Measurements from ENCODE around the gene ALG2. TPM values are rescaled to one million over a fixed set of nuclear protein-coding genes. Genes with fewer than 3 reads are reported as not detected.

The ALG2 gene
- total and polyA plus RNA-seq, 2 of the 13 experiments (the other 11 are each of a cell fraction or from before 2014, with no cell fraction given), result 46.2 to 49.0 TPM

GRCh38 chr9:99264070-99264680, 42.4 kb upstream of the ALG2 start (continued):
- no peak for TF ChIP-seq ZBTB4 (CRISPR knock-in tag; IDR thresholded peaks at IDR 0.05; ENCODE audit: borderline replicate concordance)

GRCh38 chr9:99262949-99263418, 41.2 kb upstream of the ALG2 start:
- Histone ChIP-seq H3K4me2 (ENCODE audit: low read depth, low read length) (no peak overlapping the region), H3K36me3 (replicated peaks in 1 of 2; ENCODE audit: control insufficient read depth in 1 of 2, insufficient read depth in 2 of 2, low read length in 2 of 2) (no peaks in the 10 kb centered on the region), H3K27me3 (ENCODE audit: control insufficient read depth in 1 of 2, insufficient read depth in 2 of 2, low read length in 2 of 2) (peaks cover 0 to 3% of the 10 kb centered on the region in 2 experiments; a peak in 1 of 5 replicates), H4K20me1 (ENCODE audit: insufficient read depth, low read length) (no peaks in the 10 kb centered on the region), H3K9me3 (ENCODE audit: low read length) (no peaks in the 10 kb centered on the region), H3K4me1 (ENCODE audit: insufficient read depth, low read length) (peaks cover 21% of the 10 kb centered on the region), H2AFZ (ENCODE audit: low read length) (no peak overlapping the region), H3K27ac (ENCODE audit: extremely low read length, insufficient read depth, low read length) (no peak overlapping the region), H3K9ac (ENCODE audit: insufficient read depth, low read depth, low read length) (no peak overlapping the region), H3K79me2 (ENCODE audit: insufficient read depth, low read length) (no peaks in the 10 kb centered on the region), H3K4me3 (replicated peaks in 1 of 3; ENCODE audit: insufficient read depth in 1 of 3, low read depth in 2 of 3, low read length in 3 of 3) (no peak overlapping the region)
- CTCF ChIA-PET (ENCODE audit: low intra/inter-chr PET ratio, low total read pairs), result no interaction called here
- FAIRE-seq (no peak), ATAC-seq (no peak), DNase-seq (ENCODE audit: low spot score) (no peak)
- in situ Hi-C loops (cut with HindIII; ENCODE audit: extremely low pct_ligation_motif_present, low pct_unique_long_range_greater_than_20kb) (loop anchor here (25.0 kb wide), 1 partner anchor 749 kb away; no protein-coding TSS in a partner anchor), intact Hi-C loops (cut with micrococcal nuclease; ENCODE audit: unreplicated experiment) (loop anchor here (10.0 kb wide), 1 partner anchor 78 kb away; no protein-coding TSS in a partner anchor)
- POLR2A ChIA-PET, result no interaction called here
- no TSS peak for BruUV-seq (replicated peaks)
- WGBS (ENCODE audit: low lambda C conversion rate), result 69% methylated on average over 7 of the region's 7 CpGs
- no peak for TF ChIP-seq AKAP8 (CRISPR knock-in tag; IDR thresholded peaks at IDR 0.05)
- no peak for TF ChIP-seq ZNF546 (CRISPR knock-in tag; conservative IDR thresholded peaks at IDR 0.05)
- no peak for TF ChIP-seq KLF16 (CRISPR knock-in tag; IDR thresholded peaks at IDR 0.05)
- no peak for TF ChIP-seq ZSCAN12 (CRISPR knock-in tag; IDR thresholded peaks at IDR 0.05)
- TF ChIP-seq EHMT2 (IDR thresholded peaks at IDR 0.05; ENCODE audit: borderline replicate concordance, low read depth, low read length), result no peak
- TF ChIP-seq SNAPC2 (CRISPR knock-in tag; IDR thresholded peaks at IDR 0.05), result no peak
- TF ChIP-seq ELK4 (CRISPR knock-in tag; IDR thresholded peaks at IDR 0.05; ENCODE audit: borderline replicate concordance), result no peak
- TF ChIP-seq GFI1 (CRISPR knock-in tag; IDR thresholded peaks at IDR 0.05; ENCODE audit: borderline replicate concordance), result no peak
- TF ChIP-seq ZNF512B (CRISPR knock-in tag; IDR thresholded peaks at IDR 0.05; ENCODE audit: borderline replicate concordance), result no peak
- no peak for TF ChIP-seq KMT2B (CRISPR knock-in tag; IDR thresholded peaks at IDR 0.05)

All from HepG2 (cell line).